ENCODE measurements around the gene NAALADL2.

DNA sequence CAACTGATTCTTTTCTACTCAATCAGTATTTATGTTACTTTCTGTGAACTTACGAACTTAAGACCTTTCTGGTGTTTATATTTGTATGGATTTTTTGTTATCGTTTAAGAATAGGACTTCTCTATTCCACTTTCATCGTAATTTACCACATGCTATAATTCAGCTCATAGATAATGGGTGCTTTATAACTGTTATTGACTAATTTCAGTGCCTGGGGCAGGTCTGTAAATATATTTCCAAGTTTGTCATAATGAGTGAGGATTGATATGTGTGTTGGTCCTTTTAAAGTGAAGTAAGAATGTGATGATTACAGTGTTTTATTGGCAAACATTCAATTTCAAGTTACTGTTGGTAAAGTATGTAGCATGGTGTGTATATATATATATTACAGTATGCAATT is 1.8 kb upstream of the NAALADL2 start:
- TF ChIP-seq, protein P1, sequence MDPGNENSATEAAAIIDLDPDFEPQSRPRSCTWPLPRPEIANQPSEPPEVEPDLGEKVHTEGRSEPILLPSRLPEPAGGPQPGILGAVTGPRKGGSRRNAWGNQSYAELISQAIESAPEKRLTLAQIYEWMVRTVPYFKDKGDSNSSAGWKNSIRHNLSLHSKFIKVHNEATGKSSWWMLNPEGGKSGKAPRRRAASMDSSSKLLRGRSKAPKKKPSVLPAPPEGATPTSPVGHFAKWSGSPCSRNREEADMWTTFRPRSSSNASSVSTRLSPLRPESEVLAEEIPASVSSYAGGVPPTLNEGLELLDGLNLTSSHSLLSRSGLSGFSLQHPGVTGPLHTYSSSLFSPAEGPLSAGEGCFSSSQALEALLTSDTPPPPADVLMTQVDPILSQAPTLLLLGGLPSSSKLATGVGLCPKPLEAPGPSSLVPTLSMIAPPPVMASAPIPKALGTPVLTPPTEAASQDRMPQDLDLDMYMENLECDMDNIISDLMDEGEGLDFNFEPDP (CRISPR knock-in tag; conservative IDR thresholded peaks at IDR 0.05) = no peak
- no peak for TF ChIP-seq SIN3B (IDR thresholded peaks at IDR 0.05; ENCODE audit: low read length)
- TF ChIP-seq, protein P2, sequence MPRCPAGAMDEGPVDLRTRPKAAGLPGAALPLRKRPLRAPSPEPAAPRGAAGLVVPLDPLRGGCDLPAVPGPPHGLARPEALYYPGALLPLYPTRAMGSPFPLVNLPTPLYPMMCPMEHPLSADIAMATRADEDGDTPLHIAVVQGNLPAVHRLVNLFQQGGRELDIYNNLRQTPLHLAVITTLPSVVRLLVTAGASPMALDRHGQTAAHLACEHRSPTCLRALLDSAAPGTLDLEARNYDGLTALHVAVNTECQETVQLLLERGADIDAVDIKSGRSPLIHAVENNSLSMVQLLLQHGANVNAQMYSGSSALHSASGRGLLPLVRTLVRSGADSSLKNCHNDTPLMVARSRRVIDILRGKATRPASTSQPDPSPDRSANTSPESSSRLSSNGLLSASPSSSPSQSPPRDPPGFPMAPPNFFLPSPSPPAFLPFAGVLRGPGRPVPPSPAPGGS (CRISPR knock-in tag; IDR thresholded peaks at IDR 0.05) = no peak
